HCT116 (cell line): ENCODE results near the gene PTPRCAP. TPM values are rescaled to one million over a fixed set of nuclear protein-coding genes. Genes with fewer than 3 reads are reported as not detected.

ENCODE experiments used
- ATAC-seq: fragments of 200-7000 bp; cut with Tn5 transposase; 2 replicates; pipeline ENCODE4 v1.9.1; 2020; ENCODE audit warnings: mild to moderate bottlenecking, moderate library complexity
- BruUV-seq: library from RNA; stranded (reverse); fragments of 400-500 nt; replicated peaks from 2 replicates; lab custom pipeline; 2021; lab: Mats Ljungman, UMichigan
- CTCF ChIA-PET: fragments of 300-600 bp; sonication (Branson Sonifier 250); formaldehyde crosslinking; loops from one replicate; lab custom pipeline; 2021; ENCODE audit warnings: antibody characterized with exemption; lab: Charles Lee
- POLR2A ChIA-PET: fragments of 300-600, 350-600 bp; sonication (Branson Sonifier 250); formaldehyde crosslinking; loops from one replicate; lab custom pipeline; 2021; ENCODE audit warnings: antibody characterized with exemption; lab: Charles Lee
- RAD21 ChIA-PET, 2 experiments: fragments of 300-600 bp; sonication (Branson Sonifier 250); formaldehyde crosslinking; loops; one replicate each; lab custom pipeline; 2023; ENCODE audit warnings: low total read pairs in 2 of 2; ENCODE audit not compliant: uncharacterized antibody in 2 of 2, unreplicated experiment in 2 of 2, low non-redundant PET in 1 of 2; lab: Charles Lee
- DNase-seq: peaks from one replicate; pipeline ENCODE4 v3.0.0-alpha.2; 2010; ENCODE audit warnings: low read depth, low spot score
- H2AFZ ChIP-seq: fragments of 200-600 bp; shearing (Covaris generic), sonication (generic); 2 replicates; pipeline ENCODE4 v1.6.1; 2017; ENCODE audit warnings: low read depth, mixed run types, mixed read lengths, antibody characterized with exemption, low read length; ENCODE audit not compliant: poor library complexity, severe bottlenecking
- H3K27ac ChIP-seq: 2 replicates; pipeline ENCODE4 v1.5.1; 2012; ENCODE audit warnings: low read depth, low read length
- H3K27me3 ChIP-seq: fragments of 200-600 bp; sonication (generic); 2 replicates; pipeline ENCODE4 v1.6.1; 2016; ENCODE audit warnings: mixed run types, low read length, mixed read lengths; ENCODE audit not compliant: insufficient read depth
- H3K36me3 ChIP-seq, 2 experiments: fragments of 200-500 bp in 1 of 2; fragments of 200-600 bp in 1 of 2; sonication (Bioruptor generic) in 1 of 2; sonication (generic) in 1 of 2; 2 replicates each; pipeline versions ENCODE4 v1.5.1 to v1.6.1; 2014 to 2016; ENCODE audit warnings: low read length in 2 of 2, inconsistent platforms in 1 of 2, mixed read lengths in 1 of 2, mixed run types in 1 of 2; ENCODE audit not compliant: insufficient read depth in 2 of 2, control insufficient read depth in 1 of 2
- H3K4me1 ChIP-seq, 2 experiments: fragments of 200-600 bp in 1 of 2; sonication (generic) in 1 of 2; 2 replicates each; pipeline versions ENCODE4 v1.5.1 to v1.6.1; 2012 to 2017; ENCODE audit warnings: low read length in 2 of 2, inconsistent platforms in 1 of 2, mild to moderate bottlenecking in 1 of 2, mixed read lengths in 1 of 2, mixed run types in 1 of 2, moderate library complexity in 1 of 2; ENCODE audit not compliant: insufficient read depth in 2 of 2, control insufficient read depth in 1 of 2
- H3K4me2 ChIP-seq: fragments of 200-600 bp; sonication (generic); 2 replicates; pipeline ENCODE4 v1.6.1; 2017; ENCODE audit warnings: mixed run types, low read length, mixed read lengths
- H3K4me3 ChIP-seq, 2 experiments: fragments of 200-600 bp in 1 of 2; sonication (generic) in 1 of 2; replicated peaks in 1 of 2; 2 replicates each; pipeline ENCODE4 v1.5.1; 2011 to 2016; ENCODE audit warnings: low read length in 2 of 2, control low read depth in 1 of 2, low read depth in 1 of 2, mild to moderate bottlenecking in 1 of 2, mixed read lengths in 1 of 2, mixed run types in 1 of 2
- H3K79me2 ChIP-seq: fragments of 200-600 bp; sonication (generic); 2 replicates; pipeline ENCODE4 v1.6.1; 2017; ENCODE audit warnings: mild to moderate bottlenecking, mixed run types, low read length, moderate library complexity, mixed read lengths; ENCODE audit not compliant: insufficient read depth
- H3K9ac ChIP-seq: fragments of 200-600 bp; sonication (generic); 2 replicates; pipeline ENCODE4 v1.6.1; 2016; ENCODE audit warnings: low read length, mixed read lengths
- H3K9me2 ChIP-seq: fragments of 200-600 bp; sonication (generic), shearing (Covaris generic); 2 replicates; pipeline ENCODE4 v1.6.1; 2017; ENCODE audit warnings: mixed run types, mild to moderate bottlenecking, moderate library complexity; ENCODE audit not compliant: insufficient read depth
- H3K9me3 ChIP-seq, 2 experiments: fragments of 200-500 bp in 1 of 2; fragments of 200-600 bp in 1 of 2; sonication (Bioruptor generic) in 1 of 2; sonication (generic) in 1 of 2; 2 replicates each; pipeline ENCODE4 v1.6.1; 2014 to 2017; ENCODE audit warnings: low read length in 2 of 2, mixed read lengths in 2 of 2, inconsistent platforms in 1 of 2, low read depth in 1 of 2, mild to moderate bottlenecking in 1 of 2, mixed run types in 1 of 2, moderate library complexity in 1 of 2; ENCODE audit not compliant: control insufficient read depth in 1 of 2, insufficient read depth in 1 of 2
- H4K20me1 ChIP-seq: fragments of 200-600 bp; sonication (generic), shearing (Covaris generic); 2 replicates; pipeline ENCODE4 v1.6.1; 2017; ENCODE audit warnings: mixed run types, mild to moderate bottlenecking, moderate library complexity; ENCODE audit not compliant: insufficient read depth
- EZH2 ChIP-seq: fragments of 200-600 bp; sonication (generic); IDR thresholded peaks from 2 replicates; pipeline ENCODE4 v1.6.1; 2017; ENCODE audit warnings: antibody characterized with exemption, mixed run types
- EZH2phosphoT487 ChIP-seq: fragments of 200-600 bp; IDR thresholded peaks from 2 replicates; pipeline ENCODE4 v1.6.1; 2018; ENCODE audit warnings: antibody characterized with exemption, borderline replicate concordance
- JUND ChIP-seq: IDR thresholded peaks from 2 replicates; pipeline ENCODE4 v1.6.1; 2012
- POLR2A ChIP-seq: IDR thresholded peaks from 2 replicates; pipeline ENCODE4 v1.7.0; 2011; ENCODE audit warnings: borderline replicate concordance; ENCODE audit not compliant: insufficient read depth, insufficient read length; ENCODE audit errors: extremely low read depth
- SP1 ChIP-seq: IDR thresholded peaks from 2 replicates; pipeline ENCODE4 v1.6.1; 2012; ENCODE audit warnings: low read depth
- SRF ChIP-seq: IDR thresholded peaks from 2 replicates; pipeline ENCODE4 v1.6.1; 2012; ENCODE audit warnings: low read depth
- ZNF274 ChIP-seq: fragments of 200-500 bp; sonication (Bioruptor generic); IDR thresholded peaks from 2 replicates; pipeline ENCODE4 v1.6.1; 2014; ENCODE audit warnings: mild to moderate bottlenecking, low read depth, low read length, inconsistent platforms
- intact Hi-C: fragments of 100-400 bp; cut with micrococcal nuclease; formaldehyde crosslinking; loops from 2 replicates; pipeline ENCODE4 v1.10.0; 2022
- total RNA-seq: library from RNA; stranded (reverse); gene quantifications from one replicate; pipeline ENCODE4 v1.2.1, GENCODE V29; 2021; ENCODE audit not compliant: unreplicated experiment
- TF ChIP-seq, protein P1 (sequence below): IDR thresholded peaks from 2 replicates; pipeline ENCODE4 v1.6.1; 2012
- TF ChIP-seq, protein P2 (sequence below), 3 experiments: fragments of 200-600 bp in 1 of 3; sonication (generic) in 1 of 3; IDR thresholded peaks in 2 of 3; conservative IDR thresholded peaks in 1 of 3; 2 replicates each; pipeline ENCODE4 v1.5.1; 2012 to 2017; ENCODE audit warnings: low read depth in 2 of 3, low read length in 2 of 3, antibody characterized with exemption in 1 of 3, borderline replicate concordance in 1 of 3, control low read depth in 1 of 3, mild to moderate bottlenecking in 1 of 3, mixed read lengths in 1 of 3, mixed run types in 1 of 3, moderate library complexity in 1 of 3; ENCODE audit not compliant: insufficient read depth in 1 of 3

The PTPRCAP gene
- total RNA-seq, 1 experiment from 2014 or later: 1.4 TPM

DNA sequence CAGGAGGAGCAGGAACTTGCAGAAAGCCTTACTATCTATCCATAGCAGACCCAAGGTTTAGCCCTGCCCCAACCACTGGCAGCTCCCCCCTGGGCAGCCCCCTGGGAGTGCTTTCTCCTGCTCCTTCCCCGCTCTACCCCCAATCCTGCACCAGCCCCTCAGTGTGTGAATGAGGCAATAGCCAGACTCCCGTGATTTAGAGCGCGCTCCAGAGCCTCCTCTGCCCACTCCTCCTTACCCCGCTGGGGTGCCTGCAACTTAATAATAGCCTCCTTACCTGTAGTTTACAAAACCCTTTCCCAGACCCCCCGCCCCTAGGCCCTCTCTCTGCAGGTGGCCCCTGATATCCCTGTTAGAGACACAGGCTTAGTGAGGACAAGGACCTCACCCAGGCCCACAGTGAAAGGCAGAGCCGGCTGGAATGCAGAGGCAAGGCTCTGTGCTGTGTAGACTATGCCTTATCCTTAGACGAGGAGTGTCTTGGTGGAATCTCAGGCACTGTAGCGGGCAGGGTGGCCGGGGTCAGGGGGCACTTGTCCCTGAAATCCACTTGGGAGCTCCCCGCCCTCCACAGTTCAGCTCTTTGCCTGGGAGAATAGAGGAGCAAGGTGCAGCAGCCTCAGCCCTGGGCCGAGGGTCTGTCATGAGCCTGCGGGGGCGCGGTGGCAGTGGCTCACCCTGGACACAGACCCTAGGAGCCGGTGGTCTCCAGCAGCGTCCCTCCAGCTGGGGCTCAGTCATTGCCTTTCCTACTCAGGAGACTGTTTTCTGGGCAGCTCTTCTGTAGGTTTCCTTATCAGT lies 26.3 kb downstream of the PTPRCAP start (continued):
- TF ChIP-seq EZH2: no peak
- TF ChIP-seq SP1: no peak
- no peak for TF ChIP-seq POLR2A
- no peak for TF ChIP-seq EZH2phosphoT487
- TF ChIP-seq, all 23 proteins: peak for 0

DNA sequence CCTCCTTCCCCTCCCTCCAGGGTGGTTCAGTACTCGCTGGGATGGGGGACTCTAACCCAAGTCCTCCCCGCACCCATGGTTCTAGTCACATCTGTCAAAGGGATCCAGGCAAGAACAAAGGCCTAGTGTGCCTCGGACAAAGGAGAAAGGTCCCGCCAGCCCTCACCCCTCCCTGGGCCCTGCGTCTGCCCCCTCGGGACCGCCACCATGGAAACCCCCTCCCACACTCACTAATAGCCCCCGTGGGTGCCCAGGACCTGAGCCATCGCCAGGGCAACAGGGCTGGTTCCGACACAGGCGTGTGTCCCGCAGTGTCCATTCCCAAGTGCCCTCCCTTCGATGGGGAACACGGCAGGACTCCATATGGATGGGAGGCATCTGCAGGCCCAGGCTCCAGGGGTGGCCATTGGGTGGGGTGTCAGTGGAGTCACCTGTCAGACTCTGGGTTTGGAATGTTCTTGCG lies 27.1 kb downstream of the PTPRCAP start:
- TF ChIP-seq SRF (no peak), EZH2 (no peak), JUND (no peak), EZH2phosphoT487 (no peak), ZNF274 (no peak)
- TF ChIP-seq, protein P1, sequence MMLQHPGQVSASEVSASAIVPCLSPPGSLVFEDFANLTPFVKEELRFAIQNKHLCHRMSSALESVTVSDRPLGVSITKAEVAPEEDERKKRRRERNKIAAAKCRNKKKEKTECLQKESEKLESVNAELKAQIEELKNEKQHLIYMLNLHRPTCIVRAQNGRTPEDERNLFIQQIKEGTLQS: no peak
- TF ChIP-seq, protein P2, sequence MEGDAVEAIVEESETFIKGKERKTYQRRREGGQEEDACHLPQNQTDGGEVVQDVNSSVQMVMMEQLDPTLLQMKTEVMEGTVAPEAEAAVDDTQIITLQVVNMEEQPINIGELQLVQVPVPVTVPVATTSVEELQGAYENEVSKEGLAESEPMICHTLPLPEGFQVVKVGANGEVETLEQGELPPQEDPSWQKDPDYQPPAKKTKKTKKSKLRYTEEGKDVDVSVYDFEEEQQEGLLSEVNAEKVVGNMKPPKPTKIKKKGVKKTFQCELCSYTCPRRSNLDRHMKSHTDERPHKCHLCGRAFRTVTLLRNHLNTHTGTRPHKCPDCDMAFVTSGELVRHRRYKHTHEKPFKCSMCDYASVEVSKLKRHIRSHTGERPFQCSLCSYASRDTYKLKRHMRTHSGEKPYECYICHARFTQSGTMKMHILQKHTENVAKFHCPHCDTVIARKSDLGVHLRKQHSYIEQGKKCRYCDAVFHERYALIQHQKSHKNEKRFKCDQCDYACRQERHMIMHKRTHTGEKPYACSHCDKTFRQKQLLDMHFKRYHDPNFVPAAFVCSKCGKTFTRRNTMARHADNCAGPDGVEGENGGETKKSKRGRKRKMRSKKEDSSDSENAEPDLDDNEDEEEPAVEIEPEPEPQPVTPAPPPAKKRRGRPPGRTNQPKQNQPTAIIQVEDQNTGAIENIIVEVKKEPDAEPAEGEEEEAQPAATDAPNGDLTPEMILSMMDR (IDR thresholded peaks at IDR 0.05 in 2 of 3, conservative IDR thresholded peaks at IDR 0.05 in 1 of 3; ENCODE audit: borderline replicate concordance in 1 of 3, insufficient read depth in 1 of 3, low read depth in 2 of 3, low read length in 2 of 3): no peak
- Histone ChIP-seq H3K27ac (no peak overlapping the region), H4K20me1 (no peaks in the 10 kb centered on the region), H2AFZ (no peak overlapping the region), H3K9me3 (no peaks in the 10 kb centered on the region), H3K9ac (no peak overlapping the region), H3K4me1 (peaks cover 5 to 14% of the 10 kb centered on the region in 2 experiments; a peak in 3 of 4 replicates), H3K79me2 (no peaks in the 10 kb centered on the region), H3K4me2 (no peak overlapping the region), H3K36me3 (no peaks in the 10 kb centered on the region), H3K9me2 (no peaks in the 10 kb centered on the region), H3K4me3 (no peak overlapping the region), H3K27me3 (no peaks in the 10 kb centered on the region)
- ATAC-seq: no peak
- RAD21 ChIA-PET: no interaction called here
- intact Hi-C loops: no loop called here
- no TSS peak for BruUV-seq
- no peak for DNase-seq
- CTCF ChIA-PET: no interaction called here
- POLR2A ChIA-PET: no interaction called here
